A549 treated with dexamethasone at 1 μM for 4 hours (cell line): ENCODE measurements around the gene ELL. TPM values are rescaled to one million over a fixed set of nuclear protein-coding genes. Genes with fewer than 3 reads are reported as not detected.

Experiments
- total RNA-seq: library from RNA; stranded (reverse); fragments of 200-300 nt; extraction: Qiagen RNA extraction; gene quantifications from 5 replicates; pipeline ENCODE4 v1.2.3, GENCODE V29; 2022

The ELL gene
- 3.7 to 6.4 TPM (median 6.3 TPM) in 5 replicates for total RNA-seq

GRCh38 chr19:18521692-18522123 is at the start of gene ELL:
Gene ELL, minus strand, starts transcription at chr19:18522070. Its CDS starts 15 bp downstream, at chr19:18522055.

DNA sequence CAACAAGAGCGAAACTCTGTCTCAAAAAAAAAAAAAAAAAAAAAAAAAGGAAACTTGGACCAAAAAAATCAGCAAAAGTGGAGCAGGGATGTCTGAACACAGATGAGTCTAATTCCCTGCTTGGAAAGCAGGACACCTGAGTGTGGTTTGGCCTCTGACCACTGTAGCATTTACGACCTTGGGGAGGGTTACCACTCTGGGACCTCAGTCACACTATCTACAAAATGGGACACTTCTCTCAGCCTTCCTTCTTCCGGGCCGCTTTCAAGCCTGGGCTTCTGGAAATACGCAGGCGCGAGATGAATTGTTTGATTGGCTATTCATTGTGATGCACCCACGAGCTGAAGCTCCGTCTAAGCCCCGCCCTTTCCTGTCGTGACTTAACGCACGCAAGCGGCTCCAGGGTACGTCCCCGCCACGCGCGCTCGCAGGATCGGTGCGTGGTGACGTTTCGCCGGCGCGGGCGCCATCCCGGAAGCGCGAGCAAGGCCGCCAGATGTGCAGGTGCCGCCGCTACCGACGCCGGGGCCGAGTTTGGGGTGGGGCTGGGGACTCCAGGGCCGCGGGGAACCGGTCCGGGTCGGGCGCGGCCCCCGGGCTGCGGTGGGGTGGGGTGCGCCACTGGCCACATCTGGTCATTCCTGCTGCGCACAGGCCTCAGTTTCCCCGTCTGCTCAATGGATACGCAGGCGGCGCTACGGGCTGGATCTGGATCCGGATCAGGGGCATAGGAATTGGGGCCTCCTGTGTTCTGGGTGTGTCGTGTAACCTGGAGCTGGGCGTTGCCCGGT is 35.7 kb upstream of the ELL start, which contains the start of gene KXD1:
Gene KXD1, plus strand, starts transcription at position 460 of the 791 bp plus-strand sequence. CDS start 4,187 bp downstream, outside the sequence.

DNA sequence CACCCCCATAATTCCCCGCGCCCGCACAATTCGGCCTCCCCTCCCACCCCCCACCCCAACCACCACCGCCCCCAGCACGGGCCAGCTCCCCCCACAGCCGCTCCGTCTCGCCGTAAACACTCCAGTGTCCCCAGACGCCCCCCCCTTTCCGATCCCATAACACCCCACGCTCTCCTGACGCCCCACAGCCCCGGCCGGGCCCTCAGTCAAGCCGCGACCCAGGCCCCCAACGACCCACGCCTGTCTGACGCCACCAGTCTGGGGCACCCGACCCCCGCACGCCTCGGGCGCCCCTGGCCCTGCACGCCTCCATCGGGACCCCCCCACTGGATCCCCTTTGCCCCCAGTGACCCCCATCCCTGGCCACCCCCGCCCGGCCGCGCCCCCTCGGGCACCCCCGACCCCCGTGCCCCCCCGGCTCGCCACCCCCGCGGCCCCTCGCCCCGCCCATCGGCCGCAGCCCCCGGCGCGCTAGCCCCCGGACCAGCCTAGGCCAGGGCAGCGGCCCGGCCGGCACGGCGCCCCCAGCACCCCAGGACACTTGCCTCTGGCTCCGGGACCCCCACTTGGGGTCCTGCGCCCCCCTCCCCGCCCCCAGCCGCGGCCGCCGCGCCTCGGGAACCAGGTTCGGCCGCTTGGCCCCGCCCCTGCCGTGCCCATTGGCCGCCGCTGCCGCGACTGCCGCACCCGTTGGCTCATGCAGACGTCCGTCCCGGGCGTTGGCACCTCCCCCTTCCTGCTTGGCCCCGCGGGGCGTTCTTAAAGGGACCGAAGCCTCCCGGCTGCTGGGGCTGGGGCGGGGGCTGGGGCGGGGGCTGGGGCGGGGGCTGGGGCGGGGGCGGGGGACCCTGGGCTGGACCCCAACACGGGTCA is 21.3 kb upstream of the ELL start, which contains the start of gene FKBP8:
Gene FKBP8, minus strand, starts transcription at position 633 of the 873 bp plus-strand sequence. CDS start 1,603 bp downstream, outside the sequence.

DNA sequence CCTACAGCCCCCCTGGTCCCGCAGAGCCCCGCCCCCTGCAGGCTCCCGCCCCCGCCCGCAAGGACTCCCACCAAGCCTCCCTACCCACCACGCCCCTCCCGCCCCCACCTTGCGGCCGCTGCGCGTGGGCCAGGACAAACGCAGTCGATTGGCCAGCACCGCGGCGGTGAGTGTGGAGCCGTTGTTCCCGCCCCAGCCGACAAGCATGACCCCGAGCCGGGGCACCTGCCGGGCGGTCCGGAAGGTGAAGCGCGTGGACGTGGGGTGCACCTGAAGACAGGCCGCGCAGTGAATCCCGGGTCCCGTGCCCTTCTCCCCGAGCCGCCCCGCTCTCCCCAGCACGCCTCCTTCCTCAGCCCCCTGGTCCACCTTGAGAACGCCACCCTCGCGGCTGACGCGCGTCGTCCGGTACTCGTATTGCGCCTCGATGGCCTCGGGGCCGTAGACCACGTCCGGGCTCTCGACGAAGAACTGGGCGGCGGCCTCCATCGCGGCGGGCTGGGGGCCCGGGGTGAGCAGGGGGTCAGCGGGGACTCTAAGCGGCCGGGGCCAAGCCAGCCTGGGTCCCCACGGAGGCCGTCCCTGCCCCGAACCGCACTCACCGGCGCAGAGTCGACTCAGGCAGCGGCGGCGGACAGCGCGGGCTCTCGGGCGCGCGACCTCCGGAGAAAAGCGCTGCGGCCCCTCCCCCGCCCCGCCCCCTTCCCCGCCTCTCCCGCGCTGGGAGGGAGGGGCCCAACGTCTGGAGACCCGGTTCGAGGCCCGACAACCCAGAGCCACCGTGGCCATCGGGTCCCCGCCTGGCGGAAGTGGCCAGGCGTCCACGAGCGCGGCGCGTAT is 84.2 kb downstream of the ELL start, which contains the start of gene ISYNA1:
Gene ISYNA1, minus strand, starts transcription at position 643 of the 840 bp plus-strand sequence. Its CDS starts 154 bp downstream, at position 489.

DNA sequence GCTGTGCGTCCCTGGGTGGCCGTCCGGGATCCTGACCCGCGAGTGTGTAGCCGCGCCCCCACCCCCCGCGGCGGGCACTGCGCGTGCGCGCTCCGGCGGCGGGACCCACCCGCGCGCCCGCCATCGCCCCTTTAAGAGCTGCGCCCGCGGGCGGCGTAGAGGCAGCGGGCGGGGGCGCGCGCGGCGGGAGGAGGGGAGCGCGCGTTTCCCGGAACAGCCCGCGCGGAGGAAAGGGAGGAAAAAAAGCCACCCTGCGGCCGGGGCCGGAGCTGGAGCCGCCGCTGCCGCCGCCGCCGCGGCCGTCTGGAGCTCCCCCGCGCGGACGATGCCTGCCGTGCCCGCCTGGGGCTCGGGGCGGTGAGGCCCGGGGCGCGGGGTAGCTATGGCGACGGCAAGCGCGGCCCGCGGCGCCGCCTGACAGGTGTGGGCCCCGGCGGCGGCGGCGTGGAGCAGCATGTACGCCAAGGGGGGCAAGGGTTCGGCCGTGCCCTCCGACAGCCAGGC is 102.6 kb downstream of the ELL start, which contains the start of gene SSBP4:
Gene SSBP4, plus strand, starts transcription at position 204 of the 504 bp plus-strand sequence. Its CDS starts 251 bp downstream, at position 455.

GRCh38 chr19:18397242-18398202 is 124.3 kb downstream of the ELL start, which contains the start of gene LRRC25:
Gene LRRC25, minus strand, starts transcription at chr19:18397622. Its CDS starts 659 bp downstream, at chr19:18396963.

Other genes starting within 250 kb of the ELL start
- 0.53 to 1.2 TPM (median 0.91 TPM) in 5 replicates for gene IQCN, start 247.6 kb downstream of the ELL start, total RNA-seq
- gene JUND, start 240.4 kb downstream of the ELL start, total RNA-seq = 18.2 to 45.8 TPM (median 31.7 TPM) in 5 replicates
- gene LSM4, start 199.0 kb downstream of the ELL start, total RNA-seq = 216 to 242 TPM (median 226 TPM) in 5 replicates
- 1.5 to 3.6 TPM (median 2.9 TPM) in 5 replicates for gene PGPEP1, start 181.5 kb downstream of the ELL start, total RNA-seq
- 9.5 to 22.1 TPM (median 15.2 TPM) in 5 replicates for gene GDF15, start 135.9 kb downstream of the ELL start, total RNA-seq
- gene LRRC25, start 124.4 kb downstream of the ELL start, total RNA-seq = 0.11 TPM in 1 of 5 replicates, not detected in the others
- 33.0 to 50.5 TPM (median 48.5 TPM) in 5 replicates for gene SSBP4, start 102.7 kb downstream of the ELL start, total RNA-seq
- 26.1 to 43.6 TPM (median 42.8 TPM) in 5 replicates for gene ISYNA1, start 83.9 kb downstream of the ELL start, total RNA-seq
- 113 to 154 TPM (median 146 TPM) in 5 replicates for gene FKBP8, start 21.5 kb upstream of the ELL start, total RNA-seq
- 84.8 to 106 TPM (median 98.7 TPM) in 5 replicates for gene KXD1, start 35.8 kb upstream of the ELL start, total RNA-seq
- 1,021 to 1,163 TPM (median 1,060 TPM) in 5 replicates for gene UBA52, start 49.8 kb upstream of the ELL start, total RNA-seq
- gene REX1BD, start 66.7 kb upstream of the ELL start, total RNA-seq = 38.3 to 52.4 TPM (median 45.9 TPM) in 5 replicates
- gene CRLF1, start 84.7 kb upstream of the ELL start, total RNA-seq = 3.7 to 7.1 TPM (median 6.8 TPM) in 5 replicates
- 3.8 to 6.1 TPM (median 5.2 TPM) in 5 replicates for gene TMEM59L, start 90.8 kb upstream of the ELL start, total RNA-seq
- gene KLHL26, start 115.0 kb upstream of the ELL start, total RNA-seq = 3.7 to 5.1 TPM (median 4.7 TPM) in 5 replicates
- 2.3 to 5.6 TPM (median 4.7 TPM) in 5 replicates for gene CRTC1, start 161.6 kb upstream of the ELL start, total RNA-seq